Breast epithelium (tissue), 4 donors: ENCODE measurements around the gene MCM9. TPM values are rescaled to one million over a fixed set of nuclear protein-coding genes. Genes with fewer than 3 reads are reported as not detected.
"Not testable (repeated sequence)": the region's sequence is repeated elsewhere in the genome, so short reads cannot be mapped to it uniquely, and the experiment has no call there.

ENCODE experiments used
- DNase-seq, 2 donors: peaks; one replicate each; pipeline ENCODE4 v3.0.0-alpha.2; 2019; ENCODE audit warnings: low spot score in 2 of 2
- H3K27ac ChIP-seq, 2 donors: fragments of 200-600 bp; sonication (generic) in 1 of 2; one replicate each; pipeline ENCODE4 v1.5.1; 2016 to 2019; ENCODE audit warnings: mild to moderate bottlenecking in 1 of 2
- H3K27me3 ChIP-seq, 2 donors: fragments of 200-600 bp; sonication (generic) in 1 of 2; one replicate each; pipeline versions ENCODE4 v1.5.1 to v1.6.0; 2017 to 2019; ENCODE audit warnings: control low read depth in 1 of 2, mild to moderate bottlenecking in 1 of 2
- H3K36me3 ChIP-seq: fragments of 200-600 bp; one replicate; pipeline ENCODE4 v1.5.1; 2019
- H3K4me1 ChIP-seq, 2 donors: fragments of 200-600 bp; sonication (generic); one replicate each; pipeline ENCODE4 v1.5.1; 2016 to 2019; ENCODE audit warnings: control low read depth in 1 of 2
- H3K4me3 ChIP-seq, 3 donors: fragments of 200-600 bp; sonication (generic); 1 replicate in 2 of 3; 2 replicates in 1 of 3; pipeline ENCODE4 v1.5.1; 2016 to 2019; ENCODE audit warnings: mild to moderate bottlenecking in 3 of 3, moderate library complexity in 2 of 3
- H3K9me3 ChIP-seq, 2 donors: fragments of 200-600 bp; sonication (generic) in 1 of 2; one replicate each; pipeline ENCODE4 v1.5.1; 2016 to 2019; ENCODE audit warnings: control low read depth in 1 of 2
- POLR2A ChIP-seq: fragments of 450-650 bp; IDR thresholded peaks from one replicate; pipeline ENCODE4 v1.6.1; 2016; ENCODE audit warnings: antibody characterized with exemption, mild to moderate bottlenecking, moderate library complexity
- POLR2AphosphoS5 ChIP-seq, 3 donors: sonication (generic); formaldehyde crosslinking; IDR thresholded peaks; one replicate each; pipeline ENCODE4 v1.6.1; 2017; ENCODE audit warnings: antibody characterized with exemption in 3 of 3
- intact Hi-C: fragments of 100-400 bp; cut with DNase I; formaldehyde crosslinking; loops from one replicate; pipeline ENCODE4 v1.15.1; 2023; ENCODE audit warnings: low total_unique reads
- total RNA-seq, 3 donors: library from RNA; depleted of rRNA; stranded (reverse); fragments of >200 nt; gene quantifications; one replicate each; pipeline ENCODE4 v1.1.0, GENCODE V29; 2016
- TF ChIP-seq, protein P1 (sequence below), 3 donors: fragments of 450-650 bp; IDR thresholded peaks; one replicate each; pipeline ENCODE4 v1.5.1; 2016 to 2017; ENCODE audit warnings: antibody characterized with exemption in 3 of 3, mild to moderate bottlenecking in 3 of 3, moderate library complexity in 3 of 3

The MCM9 gene
- total RNA-seq, 3 donors from 2014 or later = 17.9 to 40.5 (median 33.4) TPM

DNA sequence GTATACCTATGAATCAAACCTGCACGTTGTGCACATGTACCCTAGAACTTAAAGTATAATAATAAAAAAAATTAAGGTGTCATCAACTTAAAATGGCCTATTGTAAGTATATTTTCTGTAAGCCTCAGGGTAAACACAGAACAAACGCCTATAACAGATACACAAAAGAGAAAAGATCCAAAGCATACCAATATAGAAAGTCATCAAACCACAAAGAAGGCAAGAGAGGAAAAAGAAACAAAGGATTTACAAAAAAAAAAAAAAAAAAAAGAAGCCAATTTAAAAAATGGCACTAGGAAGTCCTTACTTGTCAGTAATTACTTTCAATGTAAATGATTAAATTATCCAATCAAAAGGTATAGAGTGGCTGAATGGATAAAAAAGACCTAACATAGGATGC lies 65.6 kb downstream of the MCM9 start:
- intact Hi-C loops = no loop called here
- H3K9me3 ChIP-seq = no peaks in the 10 kb centered on the region
- no peak for DNase-seq
- no peak overlapping the region for H3K4me3 ChIP-seq
- TF ChIP-seq, protein P1, sequence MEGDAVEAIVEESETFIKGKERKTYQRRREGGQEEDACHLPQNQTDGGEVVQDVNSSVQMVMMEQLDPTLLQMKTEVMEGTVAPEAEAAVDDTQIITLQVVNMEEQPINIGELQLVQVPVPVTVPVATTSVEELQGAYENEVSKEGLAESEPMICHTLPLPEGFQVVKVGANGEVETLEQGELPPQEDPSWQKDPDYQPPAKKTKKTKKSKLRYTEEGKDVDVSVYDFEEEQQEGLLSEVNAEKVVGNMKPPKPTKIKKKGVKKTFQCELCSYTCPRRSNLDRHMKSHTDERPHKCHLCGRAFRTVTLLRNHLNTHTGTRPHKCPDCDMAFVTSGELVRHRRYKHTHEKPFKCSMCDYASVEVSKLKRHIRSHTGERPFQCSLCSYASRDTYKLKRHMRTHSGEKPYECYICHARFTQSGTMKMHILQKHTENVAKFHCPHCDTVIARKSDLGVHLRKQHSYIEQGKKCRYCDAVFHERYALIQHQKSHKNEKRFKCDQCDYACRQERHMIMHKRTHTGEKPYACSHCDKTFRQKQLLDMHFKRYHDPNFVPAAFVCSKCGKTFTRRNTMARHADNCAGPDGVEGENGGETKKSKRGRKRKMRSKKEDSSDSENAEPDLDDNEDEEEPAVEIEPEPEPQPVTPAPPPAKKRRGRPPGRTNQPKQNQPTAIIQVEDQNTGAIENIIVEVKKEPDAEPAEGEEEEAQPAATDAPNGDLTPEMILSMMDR (IDR thresholded peaks at IDR 0.05) = no peak
- TF ChIP-seq POLR2AphosphoS5 (IDR thresholded peaks at IDR 0.05) (no peak), POLR2A (no peak)
- H3K27ac ChIP-seq = no peak overlapping the region
- H3K27me3 ChIP-seq = no peaks in the 10 kb centered on the region
- H3K36me3 ChIP-seq = no peaks in the 10 kb centered on the region
- H3K4me1 ChIP-seq = peaks cover 0 to 4% of the 10 kb centered on the region in 2 donors

DNA sequence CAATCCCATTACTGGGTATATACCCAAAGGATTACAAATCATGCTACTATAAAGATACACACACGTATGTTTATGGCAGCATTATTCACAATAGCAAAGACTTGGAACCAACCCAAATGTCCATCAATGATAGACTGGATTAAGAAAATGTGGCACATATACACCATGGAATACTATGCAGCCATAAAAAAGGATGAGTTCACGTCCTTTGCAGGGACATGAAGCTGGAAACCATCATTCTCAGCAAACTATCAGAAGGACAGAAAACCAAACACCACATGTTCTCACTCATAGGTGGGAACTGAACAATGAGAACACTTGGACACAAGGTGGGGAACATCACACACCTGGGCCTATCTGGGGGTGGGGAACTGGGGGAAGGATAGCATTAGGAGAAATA lies 66.1 kb downstream of the MCM9 start:
- H3K9me3 ChIP-seq, DNase-seq, H3K4me1 ChIP-seq, H3K4me3 ChIP-seq, H3K36me3 ChIP-seq, H3K27me3 ChIP-seq, intact Hi-C loops, H3K27ac ChIP-seq: not testable (repeated sequence)

DNA sequence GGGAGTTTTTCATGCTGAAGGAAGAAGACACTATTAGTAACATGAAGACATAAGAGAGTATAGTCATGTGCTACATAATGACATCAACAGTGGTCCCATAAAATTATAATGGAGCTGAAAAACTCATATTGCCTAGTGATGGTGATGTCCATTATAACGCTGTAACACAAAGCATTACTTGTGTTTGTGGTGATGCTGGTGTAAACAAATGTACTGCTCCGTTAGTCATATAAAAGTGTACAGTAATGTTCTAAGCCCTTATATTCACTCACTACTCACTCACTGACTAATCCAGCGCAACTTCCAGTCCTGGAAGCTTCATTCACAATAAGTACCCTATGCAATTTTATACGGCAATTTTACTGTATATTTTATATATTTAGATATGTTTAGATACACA lies 67.8 kb downstream of the MCM9 start:
- Histone ChIP-seq H3K36me3 (no peaks in the 10 kb centered on the region), H3K27ac (no peak overlapping the region), H3K4me3 (no peak overlapping the region), H3K27me3 (no peaks in the 10 kb centered on the region), H3K9me3 (no peaks in the 10 kb centered on the region), H3K4me1 (peaks cover 3 to 4% of the 10 kb centered on the region in 2 donors)
- TF ChIP-seq POLR2AphosphoS5 (IDR thresholded peaks at IDR 0.05) (no peak), POLR2A (no peak)
- TF ChIP-seq, protein P1 (IDR thresholded peaks at IDR 0.05) = no peak
- intact Hi-C loops = no loop called here
- no peak for DNase-seq

DNA sequence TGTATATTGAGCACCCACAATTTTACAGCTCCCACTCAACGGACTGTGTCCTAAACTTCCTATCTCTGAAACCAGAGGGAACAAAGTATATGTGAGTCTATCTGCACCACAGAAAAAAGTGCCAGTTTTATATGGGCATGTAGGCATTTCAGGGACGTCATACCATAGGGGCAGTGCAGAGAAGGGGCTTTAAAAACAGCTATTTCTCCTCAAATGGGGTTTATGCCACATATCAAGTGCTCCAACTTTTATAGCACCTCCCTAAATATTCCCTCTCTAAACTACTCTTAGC lies 69.9 kb downstream of the MCM9 start:
- Histone ChIP-seq H3K27ac (no peak overlapping the region), H3K36me3 (no peaks in the 10 kb centered on the region), H3K27me3 (no peaks in the 10 kb centered on the region), H3K4me1 (peaks cover 3 to 4% of the 10 kb centered on the region in 2 donors), H3K9me3 (no peaks in the 10 kb centered on the region), H3K4me3 (no peak overlapping the region)
- no peak for DNase-seq
- intact Hi-C loops = no loop called here
- TF ChIP-seq POLR2A (no peak), POLR2AphosphoS5 (IDR thresholded peaks at IDR 0.05) (no peak)
- TF ChIP-seq, protein P1 (IDR thresholded peaks at IDR 0.05) = no peak

DNA sequence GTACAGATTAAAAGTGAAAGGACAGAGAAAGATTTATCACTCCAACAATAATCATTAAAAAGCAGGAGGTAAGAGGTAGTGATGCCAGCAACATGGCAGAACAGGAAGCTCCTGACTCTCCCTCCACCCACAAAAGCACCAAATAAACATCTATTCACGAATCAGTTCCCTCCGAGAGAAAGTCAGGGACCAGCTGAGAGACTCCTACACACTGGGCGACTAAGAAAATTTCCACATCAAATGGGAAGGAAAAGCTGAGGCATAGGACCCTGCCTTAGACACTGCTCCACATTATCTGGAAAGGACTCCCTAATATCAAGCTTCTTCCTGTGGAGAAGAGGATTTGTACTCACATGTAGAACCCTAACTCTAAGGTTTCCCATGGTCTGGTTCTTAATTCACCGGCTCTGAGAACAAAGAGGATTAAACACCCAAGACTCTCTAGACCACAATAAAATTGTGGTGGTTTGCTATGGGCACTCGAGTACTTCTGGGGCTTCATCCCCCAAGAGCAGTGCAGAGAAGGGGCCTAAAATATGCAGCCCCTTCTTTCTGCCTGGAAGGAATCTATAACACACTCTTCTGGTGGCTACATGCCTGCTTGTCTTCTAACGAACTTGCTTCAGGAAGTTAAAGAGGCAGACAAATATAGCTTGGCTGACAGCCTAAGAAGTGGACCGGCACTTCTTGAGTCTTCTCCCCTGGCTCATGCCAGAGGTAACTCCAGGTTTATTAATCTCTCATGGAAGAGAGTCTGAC lies 70.4 kb downstream of the MCM9 start:
- no peaks in the 10 kb centered on the region for H3K9me3 ChIP-seq
- peaks cover 3 to 4% of the 10 kb centered on the region in 2 donors for H3K4me1 ChIP-seq
- no peaks in the 10 kb centered on the region for H3K36me3 ChIP-seq
- H3K4me3 ChIP-seq = no peak overlapping the region
- intact Hi-C loops = no loop called here
- H3K27me3 ChIP-seq = no peaks in the 10 kb centered on the region
- no peak for DNase-seq
- H3K27ac ChIP-seq = no peak overlapping the region
- TF ChIP-seq POLR2AphosphoS5 (IDR thresholded peaks at IDR 0.05) (no peak), POLR2A (no peak)
- TF ChIP-seq, protein P1 (IDR thresholded peaks at IDR 0.05) = no peak
